NB4 (cell line): ENCODE measurements around the gene CLDN22.

Experiments used
- POLR2A ChIP-seq: IDR thresholded peaks from 2 replicates; pipeline ENCODE4 v1.6.1; 2011; ENCODE audit warnings: mild to moderate bottlenecking; ENCODE audit not compliant: insufficient read length; ENCODE audit errors: extremely low read depth
- TF ChIP-seq, protein P1 (sequence below): IDR thresholded peaks from one replicate; pipeline ENCODE4 v1.5.1; 2012; ENCODE audit warnings: low read depth, low read length

GRCh38 chr4:183322326-183322725 is 2.2 kb upstream of the CLDN22 start, which contains the start of gene CLDN24:
- TF ChIP-seq, protein P1, sequence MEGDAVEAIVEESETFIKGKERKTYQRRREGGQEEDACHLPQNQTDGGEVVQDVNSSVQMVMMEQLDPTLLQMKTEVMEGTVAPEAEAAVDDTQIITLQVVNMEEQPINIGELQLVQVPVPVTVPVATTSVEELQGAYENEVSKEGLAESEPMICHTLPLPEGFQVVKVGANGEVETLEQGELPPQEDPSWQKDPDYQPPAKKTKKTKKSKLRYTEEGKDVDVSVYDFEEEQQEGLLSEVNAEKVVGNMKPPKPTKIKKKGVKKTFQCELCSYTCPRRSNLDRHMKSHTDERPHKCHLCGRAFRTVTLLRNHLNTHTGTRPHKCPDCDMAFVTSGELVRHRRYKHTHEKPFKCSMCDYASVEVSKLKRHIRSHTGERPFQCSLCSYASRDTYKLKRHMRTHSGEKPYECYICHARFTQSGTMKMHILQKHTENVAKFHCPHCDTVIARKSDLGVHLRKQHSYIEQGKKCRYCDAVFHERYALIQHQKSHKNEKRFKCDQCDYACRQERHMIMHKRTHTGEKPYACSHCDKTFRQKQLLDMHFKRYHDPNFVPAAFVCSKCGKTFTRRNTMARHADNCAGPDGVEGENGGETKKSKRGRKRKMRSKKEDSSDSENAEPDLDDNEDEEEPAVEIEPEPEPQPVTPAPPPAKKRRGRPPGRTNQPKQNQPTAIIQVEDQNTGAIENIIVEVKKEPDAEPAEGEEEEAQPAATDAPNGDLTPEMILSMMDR = no peak
- no peak for TF ChIP-seq POLR2A
